ENCODE results near the gene PRR15. TPM values are rescaled to one million over a fixed set of nuclear protein-coding genes. Genes with fewer than 3 reads are reported as not detected.
"Not testable (repeated sequence)": the region's sequence is repeated elsewhere in the genome, so short reads cannot be mapped to it uniquely, and the experiment has no call there.

Gene PRR15
- 0.32 TPM for polyA plus RNA-seq (2013, experiment 1 of 2; ENCODE audit: insufficient read length)
- 0.27 TPM for polyA plus RNA-seq (2013, experiment 2 of 2; ENCODE audit: insufficient read length)

GRCh38 chr7:29563590-29564495 is at the start of gene PRR15:
PRR15 (plus strand) TSS chr7:29563835; CDS start chr7:29566330, 2,495 bp downstream.
- peak; percentile 3 for DNase-seq

GRCh38 chr7:29516491-29516890 is 47.1 kb upstream of the PRR15 start:
- DNase-seq: no peak

GRCh38 chr7:29518616-29519015 is 45.0 kb upstream of the PRR15 start:
- DNase-seq: no peak

GRCh38 chr7:29523728-29524127 is 39.9 kb upstream of the PRR15 start:
- DNase-seq: no peak

GRCh38 chr7:29527505-29528108 is 36.0 kb upstream of the PRR15 start:
- no peak for DNase-seq

GRCh38 chr7:29528526-29528925 is 35.1 kb upstream of the PRR15 start:
- DNase-seq: not testable (repeated sequence)

GRCh38 chr7:29538389-29538788 is 25.2 kb upstream of the PRR15 start:
- no peak for DNase-seq

GRCh38 chr7:29539471-29539870 is 24.2 kb upstream of the PRR15 start:
- DNase-seq: no peak

- DNase-seq: no peak
Measured at GRCh38 chr7:29547421-29547820, 16.2 kb upstream of the PRR15 start.

- no peak for DNase-seq
Measured at GRCh38 chr7:29548823-29549222, 14.8 kb upstream of the PRR15 start.

- DNase-seq: no peak
Measured at GRCh38 chr7:29552392-29552791, 11.2 kb upstream of the PRR15 start.

GRCh38 chr7:29555061-29555460 is 8.6 kb upstream of the PRR15 start:
- DNase-seq: no peak

GRCh38 chr7:29556405-29557195 is 7.0 kb upstream of the PRR15 start:
- no peak for DNase-seq

GRCh38 chr7:29557954-29558353 is 5.7 kb upstream of the PRR15 start:
- DNase-seq: peak; percentile 9

- DNase-seq: no peak
Measured at GRCh38 chr7:29561271-29561670, 2.4 kb upstream of the PRR15 start.

GRCh38 chr7:29562307-29562706 is 1.3 kb upstream of the PRR15 start:
- no peak for DNase-seq

- peak; percentile 34 for DNase-seq
Measured at GRCh38 chr7:29564496-29565223, 1.0 kb downstream of the PRR15 start.

GRCh38 chr7:29565224-29565630 is 1.6 kb downstream of the PRR15 start:
- peak; percentile 9 for DNase-seq

GRCh38 chr7:29565634-29565981 is 2.0 kb downstream of the PRR15 start:
- DNase-seq: no peak

- no peak for DNase-seq
Measured at GRCh38 chr7:29565982-29566746, 2.5 kb downstream of the PRR15 start.

- DNase-seq: no peak
Measured at GRCh38 chr7:29567174-29567573, 3.5 kb downstream of the PRR15 start.

GRCh38 chr7:29569648-29570047 is 6.0 kb downstream of the PRR15 start:
- no peak for DNase-seq
